SK-N-SH treated with all-trans-retinoic acid at 6 μM for 48 hours (cell line): Measurements from ENCODE around the gene ARVCF.

Experiments
- ATAC-seq: fragments of 200-7000 bp; cut with Tn5 transposase; 3 replicates; pipeline ENCODE4 v1.9.1; 2020; ENCODE audit warnings: mild to moderate bottlenecking, moderate library complexity
- ARNTL ChIP-seq: fragments of 450-650 bp; formaldehyde crosslinking; IDR thresholded peaks from 2 replicates; pipeline ENCODE4 v1.5.0; 2020; ENCODE audit warnings: low read depth, mild to moderate bottlenecking, moderate library complexity, borderline replicate concordance
- BACH2 ChIP-seq: fragments of 250-450 bp; sonication (Bioruptor Pico); IDR thresholded peaks from 2 replicates; pipeline ENCODE4 v1.9.0; 2021; ENCODE audit warnings: mild to moderate bottlenecking, borderline replicate concordance
- CSDC2 ChIP-seq: fragments of 250-450 bp; sonication (Bioruptor Pico); IDR thresholded peaks from 2 replicates; pipeline ENCODE4 v1.5.0; 2020; ENCODE audit warnings: mild to moderate bottlenecking, moderate library complexity
- ESRRG ChIP-seq: fragments of 250-450 bp; sonication (Bioruptor Pico); IDR thresholded peaks from 2 replicates; pipeline ENCODE4 v1.6.1; 2021; ENCODE audit warnings: mild to moderate bottlenecking
- GLIS3 ChIP-seq: fragments of 250-450 bp; sonication (Bioruptor Pico); IDR thresholded peaks from 2 replicates; pipeline ENCODE4 v1.5.0; 2020; ENCODE audit warnings: mild to moderate bottlenecking, moderate library complexity
- ISL1 ChIP-seq: fragments of 250-450 bp; sonication (Bioruptor Pico); IDR thresholded peaks from 2 replicates; pipeline ENCODE4 v2.1.2; 2022; ENCODE audit warnings: mild to moderate bottlenecking, moderate library complexity
- OSR1 ChIP-seq: fragments of 250-450 bp; sonication (Bioruptor Pico); IDR thresholded peaks from 2 replicates; pipeline ENCODE4 v1.8.0; 2022; ENCODE audit warnings: moderate library complexity, mild to moderate bottlenecking, inconsistent platforms
- PPARA ChIP-seq: fragments of 250-450 bp; sonication (Bioruptor Pico); IDR thresholded peaks from 2 replicates; pipeline ENCODE4 v1.5.0; 2020; ENCODE audit warnings: mild to moderate bottlenecking, borderline replicate concordance
- RARB ChIP-seq: fragments of 250-450 bp; sonication (Bioruptor Pico); IDR thresholded peaks from 2 replicates; pipeline ENCODE4 v1.8.0; 2021; ENCODE audit warnings: mild to moderate bottlenecking, moderate library complexity
- SNAI2 ChIP-seq: fragments of 250-450 bp; sonication (Bioruptor Pico); IDR thresholded peaks from 2 replicates; pipeline ENCODE4 v1.5.0; 2020; ENCODE audit warnings: mild to moderate bottlenecking, moderate library complexity
- TCF4 ChIP-seq: fragments of 250-450 bp; sonication (Bioruptor Pico); IDR thresholded peaks from 2 replicates; pipeline ENCODE4 v1.8.0; 2021; ENCODE audit warnings: mild to moderate bottlenecking, moderate library complexity, borderline replicate concordance
- TOX ChIP-seq: fragments of 250-450 bp; sonication (Bioruptor Pico); IDR thresholded peaks from 2 replicates; pipeline ENCODE4 v1.8.0; 2021; ENCODE audit warnings: mild to moderate bottlenecking, moderate library complexity, borderline replicate concordance
- ZC3H10 ChIP-seq: fragments of 250-450 bp; sonication (Bioruptor Pico); IDR thresholded peaks from 2 replicates; pipeline ENCODE4 v1.5.1; 2021; ENCODE audit warnings: mild to moderate bottlenecking, moderate library complexity
- ZFP3 ChIP-seq: fragments of 250-450 bp; sonication (Bioruptor Pico); IDR thresholded peaks from 2 replicates; pipeline ENCODE4 v1.5.0; 2020; ENCODE audit warnings: mild to moderate bottlenecking, moderate library complexity
- ZFP30 ChIP-seq: fragments of 450-650 bp; formaldehyde crosslinking; IDR thresholded peaks from 2 replicates; pipeline ENCODE4 v1.5.0; 2022; ENCODE audit warnings: mild to moderate bottlenecking, moderate library complexity
- ZNF565 ChIP-seq: fragments of 450-650 bp; formaldehyde crosslinking; conservative IDR thresholded peaks from 2 replicates; pipeline ENCODE4 v1.5.0; 2020; ENCODE audit warnings: low read depth, mild to moderate bottlenecking, moderate library complexity
- ZNF70 ChIP-seq: fragments of 450-650 bp; formaldehyde crosslinking; IDR thresholded peaks from 2 replicates; pipeline ENCODE4 v1.5.0; 2020; ENCODE audit warnings: mild to moderate bottlenecking, moderate library complexity
- ZNF8 ChIP-seq: fragments of 450-650 bp; formaldehyde crosslinking; IDR thresholded peaks from 2 replicates; pipeline ENCODE4 v1.5.0; 2020; ENCODE audit warnings: mild to moderate bottlenecking, moderate library complexity
- TF ChIP-seq, protein P1 (sequence below): fragments of 250-450 bp; sonication (Bioruptor Pico); IDR thresholded peaks from 2 replicates; pipeline ENCODE4 v1.8.0; 2021; ENCODE audit warnings: low read depth, mild to moderate bottlenecking, moderate library complexity, borderline replicate concordance
- TF ChIP-seq, protein P2 (sequence below): fragments of 250-450 bp; sonication (Bioruptor Pico); IDR thresholded peaks from 2 replicates; pipeline ENCODE4 v1.5.1; 2020; ENCODE audit warnings: low read depth, mild to moderate bottlenecking, moderate library complexity
- TF ChIP-seq, protein P3 (sequence below): fragments of 250-450 bp; sonication (Bioruptor Pico); IDR thresholded peaks from 2 replicates; pipeline ENCODE4 v1.5.0; 2020; ENCODE audit warnings: mild to moderate bottlenecking, moderate library complexity
- TF ChIP-seq, protein P4 (sequence below): fragments of 250-450 bp; sonication (Bioruptor Pico); IDR thresholded peaks from 2 replicates; pipeline ENCODE4 v1.8.0; 2020; ENCODE audit warnings: mild to moderate bottlenecking, moderate library complexity, borderline replicate concordance

The ARVCF gene

DNA sequence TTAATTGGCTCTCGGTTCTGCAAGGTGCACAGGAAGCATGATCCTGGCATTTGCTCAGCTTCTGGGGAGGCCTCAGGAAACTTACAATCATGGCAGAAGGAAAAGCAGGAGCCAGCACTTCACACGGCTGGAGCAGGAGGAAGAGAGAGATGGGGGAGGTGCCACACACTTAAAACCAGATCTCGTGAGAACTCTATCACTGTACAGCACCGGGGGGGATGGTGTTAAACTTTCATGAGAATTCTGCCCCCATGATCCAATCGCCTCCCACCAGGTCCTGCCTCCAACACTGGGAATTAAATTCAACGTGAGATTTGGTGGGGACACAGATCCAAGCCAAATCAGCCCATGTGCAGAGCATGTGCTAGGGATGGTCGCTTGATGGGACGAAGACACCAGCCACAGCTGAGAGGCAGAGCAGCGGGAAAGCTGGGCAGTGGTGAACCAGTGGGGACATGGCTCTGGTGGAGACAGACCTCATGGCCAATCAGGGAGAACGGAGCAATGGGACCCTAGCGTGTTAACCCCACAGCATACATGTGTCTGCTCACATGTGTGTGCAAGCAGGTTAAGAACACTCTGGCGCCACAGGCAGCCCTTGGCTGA is 10.5 kb upstream of the ARVCF start (continued):
- TF ChIP-seq ZFP3 (CRISPR knock-in tag) (no peak), ESRRG (no peak), ISL1 (CRISPR knock-in tag) (no peak), ARNTL (CRISPR knock-in tag) (no peak)

- ATAC-seq: no peak
- TF ChIP-seq GLIS3 (no peak), SNAI2 (CRISPR knock-in tag) (no peak), BACH2 (CRISPR knock-in tag) (no peak), ZFP3 (CRISPR knock-in tag) (no peak), ZFP30 (CRISPR knock-in tag) (no peak), TOX (CRISPR knock-in tag) (no peak), ESRRG (no peak), ZNF8 (no peak), ZNF70 (CRISPR knock-in tag) (no peak), TCF4 (CRISPR knock-in tag) (no peak), ISL1 (CRISPR knock-in tag) (no peak), OSR1 (CRISPR knock-in tag) (no peak), PPARA (CRISPR knock-in tag) (no peak), CSDC2 (CRISPR knock-in tag) (no peak)
- TF ChIP-seq, protein P1, sequence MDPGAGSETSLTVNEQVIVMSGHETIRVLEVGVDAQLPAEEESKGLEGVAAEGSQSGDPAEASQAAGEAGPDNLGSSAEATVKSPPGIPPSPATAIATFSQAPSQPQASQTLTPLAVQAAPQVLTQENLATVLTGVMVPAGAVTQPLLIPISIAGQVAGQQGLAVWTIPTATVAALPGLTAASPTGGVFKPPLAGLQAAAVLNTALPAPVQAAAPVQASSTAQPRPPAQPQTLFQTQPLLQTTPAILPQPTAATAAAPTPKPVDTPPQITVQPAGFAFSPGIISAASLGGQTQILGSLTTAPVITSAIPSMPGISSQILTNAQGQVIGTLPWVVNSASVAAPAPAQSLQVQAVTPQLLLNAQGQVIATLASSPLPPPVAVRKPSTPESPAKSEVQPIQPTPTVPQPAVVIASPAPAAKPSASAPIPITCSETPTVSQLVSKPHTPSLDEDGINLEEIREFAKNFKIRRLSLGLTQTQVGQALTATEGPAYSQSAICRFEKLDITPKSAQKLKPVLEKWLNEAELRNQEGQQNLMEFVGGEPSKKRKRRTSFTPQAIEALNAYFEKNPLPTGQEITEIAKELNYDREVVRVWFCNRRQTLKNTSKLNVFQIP: no peak
- TF ChIP-seq, protein P2, sequence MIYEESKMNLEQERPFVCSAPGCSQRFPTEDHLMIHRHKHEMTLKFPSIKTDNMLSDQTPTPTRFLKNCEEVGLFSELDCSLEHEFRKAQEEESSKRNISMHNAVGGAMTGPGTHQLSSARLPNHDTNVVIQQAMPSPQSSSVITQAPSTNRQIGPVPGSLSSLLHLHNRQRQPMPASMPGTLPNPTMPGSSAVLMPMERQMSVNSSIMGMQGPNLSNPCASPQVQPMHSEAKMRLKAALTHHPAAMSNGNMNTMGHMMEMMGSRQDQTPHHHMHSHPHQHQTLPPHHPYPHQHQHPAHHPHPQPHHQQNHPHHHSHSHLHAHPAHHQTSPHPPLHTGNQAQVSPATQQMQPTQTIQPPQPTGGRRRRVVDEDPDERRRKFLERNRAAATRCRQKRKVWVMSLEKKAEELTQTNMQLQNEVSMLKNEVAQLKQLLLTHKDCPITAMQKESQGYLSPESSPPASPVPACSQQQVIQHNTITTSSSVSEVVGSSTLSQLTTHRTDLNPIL (CRISPR knock-in tag): no peak
- TF ChIP-seq, protein P3, sequence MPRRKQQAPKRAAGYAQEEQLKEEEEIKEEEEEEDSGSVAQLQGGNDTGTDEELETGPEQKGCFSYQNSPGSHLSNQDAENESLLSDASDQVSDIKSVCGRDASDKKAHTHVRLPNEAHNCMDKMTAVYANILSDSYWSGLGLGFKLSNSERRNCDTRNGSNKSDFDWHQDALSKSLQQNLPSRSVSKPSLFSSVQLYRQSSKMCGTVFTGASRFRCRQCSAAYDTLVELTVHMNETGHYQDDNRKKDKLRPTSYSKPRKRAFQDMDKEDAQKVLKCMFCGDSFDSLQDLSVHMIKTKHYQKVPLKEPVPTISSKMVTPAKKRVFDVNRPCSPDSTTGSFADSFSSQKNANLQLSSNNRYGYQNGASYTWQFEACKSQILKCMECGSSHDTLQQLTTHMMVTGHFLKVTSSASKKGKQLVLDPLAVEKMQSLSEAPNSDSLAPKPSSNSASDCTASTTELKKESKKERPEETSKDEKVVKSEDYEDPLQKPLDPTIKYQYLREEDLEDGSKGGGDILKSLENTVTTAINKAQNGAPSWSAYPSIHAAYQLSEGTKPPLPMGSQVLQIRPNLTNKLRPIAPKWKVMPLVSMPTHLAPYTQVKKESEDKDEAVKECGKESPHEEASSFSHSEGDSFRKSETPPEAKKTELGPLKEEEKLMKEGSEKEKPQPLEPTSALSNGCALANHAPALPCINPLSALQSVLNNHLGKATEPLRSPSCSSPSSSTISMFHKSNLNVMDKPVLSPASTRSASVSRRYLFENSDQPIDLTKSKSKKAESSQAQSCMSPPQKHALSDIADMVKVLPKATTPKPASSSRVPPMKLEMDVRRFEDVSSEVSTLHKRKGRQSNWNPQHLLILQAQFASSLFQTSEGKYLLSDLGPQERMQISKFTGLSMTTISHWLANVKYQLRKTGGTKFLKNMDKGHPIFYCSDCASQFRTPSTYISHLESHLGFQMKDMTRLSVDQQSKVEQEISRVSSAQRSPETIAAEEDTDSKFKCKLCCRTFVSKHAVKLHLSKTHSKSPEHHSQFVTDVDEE (CRISPR knock-in tag): no peak
- TF ChIP-seq, protein P4, sequence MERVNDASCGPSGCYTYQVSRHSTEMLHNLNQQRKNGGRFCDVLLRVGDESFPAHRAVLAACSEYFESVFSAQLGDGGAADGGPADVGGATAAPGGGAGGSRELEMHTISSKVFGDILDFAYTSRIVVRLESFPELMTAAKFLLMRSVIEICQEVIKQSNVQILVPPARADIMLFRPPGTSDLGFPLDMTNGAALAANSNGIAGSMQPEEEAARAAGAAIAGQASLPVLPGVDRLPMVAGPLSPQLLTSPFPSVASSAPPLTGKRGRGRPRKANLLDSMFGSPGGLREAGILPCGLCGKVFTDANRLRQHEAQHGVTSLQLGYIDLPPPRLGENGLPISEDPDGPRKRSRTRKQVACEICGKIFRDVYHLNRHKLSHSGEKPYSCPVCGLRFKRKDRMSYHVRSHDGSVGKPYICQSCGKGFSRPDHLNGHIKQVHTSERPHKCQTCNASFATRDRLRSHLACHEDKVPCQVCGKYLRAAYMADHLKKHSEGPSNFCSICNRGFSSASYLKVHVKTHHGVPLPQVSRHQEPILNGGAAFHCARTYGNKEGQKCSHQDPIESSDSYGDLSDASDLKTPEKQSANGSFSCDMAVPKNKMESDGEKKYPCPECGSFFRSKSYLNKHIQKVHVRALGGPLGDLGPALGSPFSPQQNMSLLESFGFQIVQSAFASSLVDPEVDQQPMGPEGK (CRISPR knock-in tag): no peak
- TF ChIP-seq, all 23 proteins: peak for 0
These were observed 9.7 kb upstream of the ARVCF start for GRCh38 chr22:20026204-20026908.

- no peak for ATAC-seq
- TF ChIP-seq CSDC2 (CRISPR knock-in tag): no peak
- no peak for TF ChIP-seq GLIS3
- no peak for TF ChIP-seq RARB
- no peak for TF ChIP-seq ARNTL (CRISPR knock-in tag)
- TF ChIP-seq, protein P2 (CRISPR knock-in tag): no peak
- TF ChIP-seq ZFP3 (CRISPR knock-in tag): no peak
- TF ChIP-seq ZC3H10: no peak
- TF ChIP-seq TCF4 (CRISPR knock-in tag): no peak
- TF ChIP-seq ZFP30 (CRISPR knock-in tag): no peak
- TF ChIP-seq, protein P1: no peak
- TF ChIP-seq ISL1 (CRISPR knock-in tag): no peak
- TF ChIP-seq, protein P4 (CRISPR knock-in tag): no peak
- no peak for TF ChIP-seq TOX (CRISPR knock-in tag)
- TF ChIP-seq ZNF70 (CRISPR knock-in tag): no peak
- no peak for TF ChIP-seq SNAI2 (CRISPR knock-in tag)
- no peak for TF ChIP-seq OSR1 (CRISPR knock-in tag)
- no peak for TF ChIP-seq ZNF565 (CRISPR knock-in tag)
These were observed 9.0 kb upstream of the ARVCF start for GRCh38 chr22:20025401-20026203.
